Sigmoid colon (tissue), 4 donors: ENCODE results near the gene EGLN3.

Experiments used
- CTCF ChIP-seq, 4 experiments: fragments of 450-650 bp in 3 of 4; fragments of 200-600 bp in 1 of 4; IDR thresholded peaks; one replicate each; pipeline ENCODE4 v1.5.1; 2016 to 2019; ENCODE audit warnings: antibody characterized with exemption in 4 of 4, mild to moderate bottlenecking in 3 of 4, moderate library complexity in 2 of 4
- POLR2AphosphoS5 ChIP-seq, 4 donors: sonication (generic); formaldehyde crosslinking; IDR thresholded peaks; one replicate each; pipeline ENCODE4 v1.6.1; 2017; ENCODE audit warnings: antibody characterized with exemption in 4 of 4

- TF ChIP-seq CTCF (IDR thresholded peaks at IDR 0.05) (no peak), POLR2AphosphoS5 (IDR thresholded peaks at IDR 0.05) (no peak)
These were observed 45.6 kb upstream of the EGLN3 start for GRCh38 chr14:33996462-33996861.
